Right lobe of liver (tissue), 6 donors: ENCODE measurements around the gene CASZ1. TPM values are rescaled to one million over a fixed set of nuclear protein-coding genes. Genes with fewer than 3 reads are reported as not detected.

Experiments used
- ATAC-seq, 4 donors: fragments of 200-7000 bp; cut with Tn5 transposase; one replicate each; pipeline ENCODE4 v1.9.1; 2020; ENCODE audit warnings: mild to moderate bottlenecking in 4 of 4, moderate library complexity in 4 of 4
- DNase-seq, 3 donors: peaks; one replicate each; pipeline ENCODE4 v3.0.0-alpha.2; 2020
- H3K27ac ChIP-seq, 3 donors: fragments of 200-600 bp; one replicate each; pipeline ENCODE4 v1.8.0; 2022
- H3K27me3 ChIP-seq, 2 donors: fragments of 200-600 bp; one replicate each; pipeline ENCODE4 v1.8.0; 2022
- H3K36me3 ChIP-seq, 4 donors: fragments of 200-600 bp; sonication (generic) in 1 of 4; one replicate each; pipeline versions ENCODE4 v1.5.1 to v1.8.0; 2017 to 2022; ENCODE audit warnings: control low read depth in 1 of 4
- H3K4me1 ChIP-seq, 4 donors: fragments of 200-600 bp; sonication (generic) in 1 of 4; one replicate each; pipeline versions ENCODE4 v1.5.1 to v1.8.0; 2017 to 2022; ENCODE audit warnings: control low read depth in 1 of 4
- H3K4me3 ChIP-seq, 3 donors: fragments of 200-600 bp; one replicate each; pipeline ENCODE4 v1.8.0; 2022
- H3K9me3 ChIP-seq, 4 donors: fragments of 200-600 bp; sonication (generic) in 1 of 4; one replicate each; pipeline versions ENCODE4 v1.5.1 to v1.8.0; 2017 to 2022; ENCODE audit warnings: control low read depth in 1 of 4
- CTCF ChIP-seq, 4 donors: fragments of 200-600 bp in 3 of 4; fragments of 450-650 bp in 1 of 4; IDR thresholded peaks; one replicate each; pipeline versions ENCODE4 v1.5.1 to v1.8.0; 2016 to 2022; ENCODE audit warnings: antibody characterized with exemption in 4 of 4, mild to moderate bottlenecking in 2 of 4
- POLR2A ChIP-seq: fragments of 450-650 bp; IDR thresholded peaks from one replicate; pipeline ENCODE4 v1.6.1; 2017; ENCODE audit warnings: antibody characterized with exemption, mild to moderate bottlenecking
- WGBS: methylation state at CpG from one replicate; pipeline ENCODE4 v1.1.6; 2018; ENCODE audit warnings: low coverage, low lambda C conversion rate; ENCODE audit not compliant: insufficient coverage; ENCODE audit errors: missing lambda C conversion rate; 5-methylcytosine and 5-hydroxymethylcytosine counted together
- intact Hi-C, 2 donors: fragments of 100-400 bp; cut with DNase I; formaldehyde crosslinking; loops; one replicate each; pipeline versions ENCODE4 v1.11.2 to v1.14.1; 2022
- total RNA-seq, 6 experiments: library from RNA; depleted of rRNA in 2 of 6; stranded (reverse); fragments of >200 nt in 2 of 6; fragmentation: NEBNext Ultra II Directional in 3 of 6; extraction: Animal tissue kit (Norgen Biotek cat#: 25700) in 3 of 6; gene quantifications; one replicate each; pipeline versions ENCODE4 v1.1.0 to v1.2.4, GENCODE V29; 2016 to 2023
- donor health status: DM: no; HTN: yes; CAD: no.
- donor health status: DM: no; HTN: no; CAD: no.
- donor health status: DM: no; HTN: no; CAD: no.
- donor health status: DM: no; HTN: yes; CAD: no.
- donor health status: DM: no; HTN: yes; CAD: no.

The CASZ1 gene
- total RNA-seq, 6 experiments from 2014 or later: 3.1 to 10.1 (median 5.3) TPM

- Histone ChIP-seq H3K36me3 (no peaks in the 10 kb centered on the region), H3K4me3 (no peak overlapping the region), H3K4me1 (peaks cover 0 to 33% (median 11%) of the 10 kb centered on the region in 4 donors), H3K27ac (no peak overlapping the region), H3K27me3 (no peaks in the 10 kb centered on the region), H3K9me3 (no peaks in the 10 kb centered on the region)
- 73% methylated on average over 2 of the region's 10 CpGs for WGBS
- intact Hi-C loops: no loop called here
- TF ChIP-seq POLR2A (no peak), CTCF (IDR thresholded peaks at IDR 0.05) (no peak)
- DNase-seq (no peak), ATAC-seq (no peak)
Observed at GRCh38 chr1:10684221-10684620, 112.2 kb downstream of the CASZ1 start.

GRCh38 chr1:10682449-10683309, 113.8 kb downstream of the CASZ1 start:
- H3K9me3 ChIP-seq: no peaks in the 10 kb centered on the region
- intact Hi-C loops: no loop called here
- no peak overlapping the region for H3K4me3 ChIP-seq
- 86% methylated on average over 10 of the region's 17 CpGs for WGBS
- no peaks in the 10 kb centered on the region for H3K36me3 ChIP-seq
- H3K27ac ChIP-seq: no peak overlapping the region
- TF ChIP-seq POLR2A: no peak
- no peak for TF ChIP-seq CTCF (IDR thresholded peaks at IDR 0.05)
- no peaks in the 10 kb centered on the region for H3K27me3 ChIP-seq
- ATAC-seq: no peak
- H3K4me1 ChIP-seq: peaks cover 0 to 34% (median 13%) of the 10 kb centered on the region in 4 donors
- no peak for DNase-seq

GRCh38 chr1:10682108-10682445, 114.4 kb downstream of the CASZ1 start:
- TF ChIP-seq POLR2A: no peak
- ATAC-seq (no peak), DNase-seq (no peak)
- no peaks in the 10 kb centered on the region for H3K27me3 ChIP-seq
- peaks cover 0 to 34% (median 13%) of the 10 kb centered on the region in 4 donors for H3K4me1 ChIP-seq
- no peaks in the 10 kb centered on the region for H3K36me3 ChIP-seq
- no peak overlapping the region for H3K27ac ChIP-seq
- intact Hi-C loops: no loop called here
- no peak overlapping the region for H3K4me3 ChIP-seq
- H3K9me3 ChIP-seq: no peaks in the 10 kb centered on the region
- WGBS: 73% methylated on average over 9 of the region's 9 CpGs

- intact Hi-C loops: no loop called here
- H3K4me1 ChIP-seq: peaks cover 0 to 34% (median 14%) of the 10 kb centered on the region in 4 donors
- H3K4me3 ChIP-seq: no peak overlapping the region
- H3K27me3 ChIP-seq: no peaks in the 10 kb centered on the region
- H3K36me3 ChIP-seq: no peaks in the 10 kb centered on the region
- WGBS: 60% methylated on average over 4 of the region's 18 CpGs
- ATAC-seq (no peak), DNase-seq (no peak)
- no peak overlapping the region for H3K27ac ChIP-seq
- TF ChIP-seq CTCF (IDR thresholded peaks at IDR 0.05) (no peak), POLR2A (no peak)
- no peaks in the 10 kb centered on the region for H3K9me3 ChIP-seq
Observed at GRCh38 chr1:10681296-10682107, 114.9 kb downstream of the CASZ1 start.

GRCh38 chr1:10680487-10680886, 116.0 kb downstream of the CASZ1 start:
- ATAC-seq (peak in 2 of 4 donors; percentile 7 to 27), DNase-seq (no peak)
- Histone ChIP-seq H3K27me3 (no peaks in the 10 kb centered on the region), H3K36me3 (no peaks in the 10 kb centered on the region), H3K4me3 (no peak overlapping the region), H3K27ac (no peak overlapping the region), H3K9me3 (no peaks in the 10 kb centered on the region), H3K4me1 (peaks cover 0 to 32% (median 10%) of the 10 kb centered on the region in 4 donors)
- TF ChIP-seq POLR2A (no peak), CTCF (IDR thresholded peaks at IDR 0.05) (no peak)
- intact Hi-C loops: no loop called here
- 53% methylated on average over 2 of the region's 11 CpGs for WGBS
